Activated T-cell treated with anti-CD3 and anti-CD28 coated beads, Interleukin-2, amount 50 U/mL, for 1 hour (primary cell): ENCODE results near the gene DMD.

ENCODE experiments used
- DNase-seq: peaks from one replicate; pipeline ENCODE4 v3.0.0-alpha.2; 2020

DMD gene

DNA sequence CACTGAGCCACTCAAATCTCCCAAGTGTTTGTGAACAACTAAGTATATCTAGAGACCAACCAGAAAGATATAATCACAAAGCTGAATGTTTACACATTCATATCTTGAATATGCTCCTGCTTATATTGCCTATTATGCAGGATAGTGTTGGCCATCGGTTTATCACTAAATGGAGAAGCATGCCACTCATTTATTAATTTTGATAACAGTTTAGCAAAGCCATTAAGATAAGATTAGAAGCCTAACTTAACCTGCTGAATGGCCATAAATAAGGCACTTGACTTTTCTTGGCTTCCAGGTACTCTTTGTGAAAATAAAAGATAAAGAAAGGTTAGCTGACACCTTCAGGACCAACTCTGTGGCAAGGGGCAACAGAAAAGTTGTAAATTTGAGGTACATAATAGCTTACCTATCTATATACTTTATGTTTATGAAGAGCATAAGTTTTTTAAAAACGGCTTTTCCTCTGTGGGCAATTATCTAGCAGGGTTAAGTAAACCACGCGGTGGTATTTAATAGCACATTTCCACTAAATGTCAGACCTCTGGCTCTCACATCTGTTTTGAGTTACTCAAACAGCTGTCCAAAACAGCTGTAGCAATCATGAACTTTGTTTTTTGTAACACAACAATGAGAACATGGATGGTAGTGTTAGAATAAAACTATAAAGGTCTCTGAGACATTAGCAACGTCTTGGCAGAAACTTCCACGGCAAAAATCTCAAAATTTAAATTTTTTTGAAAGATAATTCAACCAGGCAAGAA, 2080.7 kb downstream of the DMD start:
- DNase-seq = no peak

DNA sequence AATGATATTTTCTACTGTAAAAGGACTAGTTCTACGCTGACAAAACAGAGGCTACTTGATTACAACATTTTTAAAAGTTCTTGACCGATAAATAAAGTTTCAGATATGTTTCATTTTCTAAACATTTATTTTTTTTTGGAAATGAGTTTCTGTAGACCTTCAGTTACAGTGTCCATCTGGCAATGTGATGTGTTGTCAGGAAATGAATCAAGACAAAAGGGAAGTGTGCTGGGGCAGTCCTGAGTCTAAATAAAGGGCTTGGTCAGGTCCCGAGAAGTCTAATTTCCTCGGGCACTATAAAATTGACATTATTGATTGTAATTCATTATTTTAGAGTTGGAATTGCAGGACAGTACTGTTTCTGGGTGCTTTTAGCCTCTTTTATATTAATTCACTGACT, 2082.5 kb downstream of the DMD start:
- DNase-seq = no peak

GRCh38 chrX:31127716-31128115, 2083.6 kb downstream of the DMD start:
- DNase-seq = no peak

DNA sequence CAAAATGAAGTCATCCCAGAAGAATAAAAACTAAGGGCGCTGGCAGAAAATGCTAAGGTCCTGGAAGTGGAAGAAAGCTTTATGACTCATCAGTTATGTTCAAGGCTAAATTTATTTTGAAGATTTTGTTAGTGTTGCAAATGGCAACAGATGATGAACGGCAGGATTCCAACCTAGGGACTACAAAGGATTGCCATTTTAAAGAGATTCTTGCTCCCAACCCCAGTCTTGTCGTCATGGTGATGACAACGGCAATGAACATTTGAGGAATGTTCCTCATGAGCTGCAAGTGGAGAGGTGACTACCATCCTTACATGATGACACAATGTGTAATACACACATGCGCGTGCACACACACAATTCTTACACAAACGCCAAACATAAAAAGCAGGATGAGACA, 2085.1 kb downstream of the DMD start:
- DNase-seq = no peak

DNA sequence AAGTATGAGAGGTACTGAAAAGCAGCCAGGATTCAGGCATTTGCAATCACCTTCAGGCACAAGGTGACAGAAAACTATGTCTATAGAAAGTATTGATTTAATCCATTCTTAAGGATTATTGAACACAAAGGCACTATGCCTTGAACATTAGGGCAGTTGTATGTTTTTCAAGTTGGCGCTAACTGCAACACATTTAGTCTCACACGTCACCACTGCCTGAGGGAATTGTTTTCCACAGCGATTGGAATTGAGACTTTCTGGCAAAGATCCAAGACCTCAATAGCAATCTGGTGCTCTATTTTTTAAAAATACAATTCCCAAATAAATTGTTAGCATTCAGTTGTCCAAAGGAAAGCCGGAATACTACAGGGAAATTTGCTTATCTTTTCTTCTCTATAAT, 2086.8 kb downstream of the DMD start:
- DNase-seq = no peak

GRCh38 chrX:31123335-31123734, 2088.0 kb downstream of the DMD start:
- no peak for DNase-seq

- DNase-seq = no peak
Observed at GRCh38 chrX:31117266-31117665, 2094.1 kb downstream of the DMD start.

DNA sequence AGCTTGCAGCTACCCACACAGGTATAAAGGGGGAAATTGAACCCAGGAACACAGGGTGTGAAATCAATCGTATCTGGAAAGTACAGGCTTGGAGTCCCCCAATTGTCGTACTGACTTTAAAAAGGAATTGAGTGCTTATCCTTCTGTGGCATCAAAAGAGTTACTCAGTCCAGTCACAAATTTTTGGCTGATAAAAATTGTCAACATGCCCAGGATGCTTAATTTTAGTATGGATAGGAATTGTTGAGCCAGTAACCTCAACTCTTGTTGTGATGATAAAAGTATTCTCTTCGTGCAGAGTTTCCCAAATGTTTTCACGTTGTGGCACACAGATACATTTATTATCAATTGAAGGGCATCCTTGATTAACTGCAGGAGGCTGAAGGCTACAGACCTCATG, 2096.0 kb downstream of the DMD start:
- no peak for DNase-seq

DNA sequence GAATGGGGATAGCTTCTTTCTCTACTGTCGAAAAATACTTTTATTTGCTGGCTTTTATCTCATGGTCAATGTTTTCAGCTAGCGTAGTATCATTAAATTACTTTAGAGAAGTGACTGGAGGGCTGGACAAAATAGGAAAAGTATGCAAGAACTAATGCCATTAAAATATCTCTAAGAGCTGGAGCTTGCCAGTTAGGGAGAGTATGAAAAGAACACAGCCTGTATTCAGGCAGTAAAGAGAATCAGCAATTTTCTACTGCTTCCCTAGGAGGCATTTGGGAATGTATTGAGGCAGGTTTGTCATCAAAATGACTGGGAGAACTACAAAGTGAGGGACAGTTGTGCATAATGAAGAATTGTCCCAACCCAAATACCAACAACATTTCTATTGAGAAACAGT, 2096.5 kb downstream of the DMD start:
- no peak for DNase-seq

DNA sequence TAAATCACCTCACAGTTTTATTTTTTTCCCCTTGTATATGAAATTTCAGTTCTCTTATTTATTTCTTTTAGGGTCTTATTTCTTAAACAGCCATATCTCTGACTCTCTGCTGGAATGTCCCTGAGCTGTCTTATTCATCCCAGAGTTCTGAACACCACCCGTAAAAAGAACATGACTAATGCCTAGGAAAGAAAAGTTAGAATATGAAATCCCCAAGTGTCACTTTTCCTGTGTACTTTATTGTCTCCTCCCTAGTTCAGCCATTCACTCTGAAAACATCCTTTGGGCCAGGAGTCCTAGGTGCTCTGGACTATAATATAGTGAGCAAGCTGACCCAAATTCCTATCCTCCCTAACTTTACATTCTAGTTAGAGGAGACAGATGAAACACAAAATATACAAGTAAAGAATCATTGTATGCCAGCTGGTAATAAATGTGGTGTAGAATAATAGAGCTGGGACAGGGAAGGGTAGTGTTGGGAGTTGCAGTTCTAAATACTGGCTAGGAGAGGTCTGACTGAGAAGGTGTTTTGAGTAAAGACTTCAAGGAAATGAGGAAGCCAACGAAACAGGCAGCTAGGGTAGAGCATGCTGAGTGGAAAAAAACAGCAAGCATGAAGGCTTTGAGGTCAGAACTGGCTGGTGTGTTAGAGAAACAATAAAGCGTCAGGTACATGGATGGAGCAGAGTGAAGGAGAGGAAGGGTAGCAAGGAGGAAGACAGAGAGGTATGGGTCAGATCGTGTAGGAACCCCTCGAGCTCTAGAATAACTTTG, 2098.9 kb downstream of the DMD start:
- DNase-seq = no peak

DNA sequence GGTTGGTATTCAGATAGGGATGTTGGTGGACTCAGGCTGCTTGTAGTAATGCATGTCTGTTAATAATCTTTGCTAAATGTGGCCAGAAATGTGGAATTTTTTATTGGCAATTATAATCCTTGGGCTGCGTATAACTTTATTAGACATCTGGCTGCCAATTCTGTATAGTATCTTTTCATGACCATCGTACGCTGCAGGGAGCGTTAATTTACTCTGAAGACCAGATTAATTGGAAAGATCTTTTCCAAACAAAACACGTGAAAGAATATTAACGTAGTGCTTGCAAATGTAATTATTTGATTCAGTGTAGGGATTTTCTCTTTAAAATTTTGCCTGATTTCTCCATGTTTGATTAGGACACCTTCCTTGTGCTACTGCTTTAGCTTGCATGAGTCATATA, 2100.7 kb downstream of the DMD start:
- no peak for DNase-seq

DNA sequence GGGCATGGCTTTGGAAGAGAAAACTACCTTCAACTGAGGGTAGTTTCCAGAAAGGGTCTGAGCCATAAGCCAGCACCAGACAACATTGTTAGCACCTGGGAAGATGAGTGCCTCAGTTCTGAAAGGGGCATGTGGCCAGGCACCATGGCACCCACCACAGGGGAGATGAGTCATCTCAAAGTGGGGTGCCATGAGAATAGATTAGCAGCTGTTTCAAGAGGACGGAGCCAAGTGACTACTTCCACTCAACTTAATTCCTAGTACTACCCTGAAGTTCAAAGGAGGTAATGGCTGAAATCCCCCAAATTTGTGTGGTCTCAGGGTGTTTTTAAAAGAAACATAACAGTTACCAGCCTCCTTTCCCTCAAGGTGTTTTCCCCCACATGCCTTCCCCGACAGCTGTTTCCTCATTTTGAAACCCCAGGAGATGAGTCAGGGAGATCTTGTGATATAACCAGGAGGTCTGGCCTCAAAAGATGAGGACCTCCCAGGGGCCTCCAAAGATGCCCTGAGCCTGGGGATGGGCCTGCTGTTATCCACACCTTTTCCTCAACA, 2111.7 kb downstream of the DMD start:
- DNase-seq = no peak

DNA sequence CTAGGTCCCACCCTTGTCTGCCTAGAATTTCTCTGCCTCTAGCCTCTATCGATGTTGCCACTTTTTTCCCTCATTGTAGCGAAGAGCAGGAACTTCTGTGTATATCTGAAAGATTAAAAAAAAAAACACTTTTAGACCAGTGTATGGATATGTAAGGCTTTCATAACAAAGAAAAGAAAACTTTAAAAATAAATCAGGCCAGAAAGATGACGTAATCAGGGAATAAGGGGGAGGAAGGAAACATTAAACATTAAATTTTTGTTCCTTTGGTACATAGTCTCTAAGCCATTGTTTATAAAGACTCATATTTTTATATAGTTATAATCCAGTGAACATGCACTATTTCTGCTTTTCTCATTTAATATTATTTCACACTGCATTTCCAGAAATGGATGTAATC, 2113.3 kb downstream of the DMD start:
- DNase-seq = no peak

GRCh38 chrX:31093639-31093975, 2117.7 kb downstream of the DMD start:
- DNase-seq = no peak

DNA sequence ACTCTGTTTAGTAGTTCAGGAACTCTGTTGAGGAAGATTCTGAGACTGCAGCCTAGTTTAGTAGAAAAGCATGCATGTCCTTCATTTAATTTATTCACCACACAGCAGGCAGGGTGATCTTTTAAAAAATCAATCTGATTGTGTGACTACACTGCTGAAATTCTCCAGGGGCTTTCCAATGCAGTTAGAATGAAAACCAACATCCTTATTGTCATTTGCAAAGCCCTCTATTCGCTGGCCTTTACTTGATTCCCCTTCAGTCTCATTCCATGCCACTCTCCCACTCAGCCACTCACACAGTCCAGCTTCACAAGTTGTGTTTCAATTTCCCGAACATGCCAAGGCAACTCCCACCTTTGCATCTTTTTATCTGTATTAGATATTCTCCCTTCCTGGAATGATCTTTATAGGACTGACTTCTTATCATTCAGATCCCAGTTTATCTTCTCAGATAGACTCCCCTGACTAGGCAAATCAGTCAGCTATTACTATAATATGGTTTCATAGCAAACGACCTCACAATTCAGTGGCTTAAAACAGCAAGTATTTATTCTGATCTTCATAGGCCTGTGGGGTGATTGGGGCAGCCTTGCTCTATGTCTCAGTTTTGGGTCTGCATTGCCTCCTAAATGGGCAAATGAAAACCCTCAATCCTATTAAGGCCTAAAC, 2118.2 kb downstream of the DMD start:
- DNase-seq = no peak

- no peak for DNase-seq
Observed at GRCh38 chrX:31092476-31092875, 2118.9 kb downstream of the DMD start.

GRCh38 chrX:31091819-31092218, 2119.5 kb downstream of the DMD start:
- no peak for DNase-seq

DNA sequence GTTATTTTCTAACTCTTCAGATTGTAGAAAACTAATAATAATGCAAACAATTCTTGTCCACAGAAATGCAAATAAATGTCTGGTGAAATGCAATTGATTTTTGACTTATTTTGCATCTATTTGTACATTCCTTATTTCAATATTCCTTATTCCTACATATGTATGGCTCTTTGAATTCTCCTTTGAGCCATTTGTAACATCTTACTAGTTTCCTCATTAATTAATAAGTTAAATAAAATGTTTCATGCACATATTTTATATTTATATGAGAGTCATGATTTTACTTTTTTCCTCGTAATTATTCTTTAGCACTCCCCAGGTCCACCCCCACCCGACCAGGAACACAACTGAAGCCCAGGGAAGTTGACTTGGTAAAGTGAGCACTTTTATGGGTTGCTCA, 2136.8 kb downstream of the DMD start:
- DNase-seq = no peak

- DNase-seq = no peak
Observed at GRCh38 chrX:31071725-31072124, 2139.6 kb downstream of the DMD start, which contains the start of gene FTHL17. FTHL17 (minus strand) TSS chrX:31072041; CDS start chrX:31071953, 88 bp downstream.

- DNase-seq = no peak
Observed at GRCh38 chrX:31071262-31071661, 2140.1 kb downstream of the DMD start.

DNA sequence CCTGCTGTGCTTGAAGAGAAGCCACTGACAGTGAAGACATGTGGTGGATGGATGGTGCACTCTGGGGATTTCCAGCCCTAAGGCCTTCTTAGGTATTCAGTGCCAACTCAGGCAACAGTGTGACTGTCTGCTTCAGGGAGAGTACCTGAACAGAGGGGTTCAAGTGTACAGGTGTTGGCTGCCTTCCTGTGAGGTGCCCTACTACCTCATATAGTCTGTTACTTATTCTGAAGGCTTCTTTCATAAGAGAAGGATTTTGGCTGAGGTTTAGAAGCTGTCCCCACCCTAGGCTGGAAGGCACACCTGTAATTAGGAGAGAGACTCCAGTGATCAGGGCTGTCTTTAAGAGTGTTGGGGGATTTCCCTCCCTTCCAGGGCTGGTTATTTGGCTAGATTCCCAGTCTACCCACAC, 2141.3 kb downstream of the DMD start:
- DNase-seq = no peak
